ENCODE measurements around the gene CYP1B1.
"Not testable (repeated sequence)": the region's sequence is repeated elsewhere in the genome, so short reads cannot be mapped to it uniquely, and the experiment has no call there.

Gene CYP1B1

GRCh38 chr2:38090212-38090611 lies 14.3 kb upstream of the CYP1B1 start:
- not testable (repeated sequence) for H3K9me3 ChIP-seq (ENCODE audit: control insufficient read depth, insufficient read depth, low read length); H3K27ac ChIP-seq (ENCODE audit: low read length); H3K4me1 ChIP-seq (ENCODE audit: control insufficient read depth, insufficient read depth, low read length); H3K27me3 ChIP-seq (ENCODE audit: control insufficient read depth, insufficient read depth, low read length); H3K36me3 ChIP-seq (ENCODE audit: control insufficient read depth, insufficient read depth, low read length); DNase-seq (ENCODE audit: low read depth, low spot score); H3K4me3 ChIP-seq (ENCODE audit: low read length)
- WGBS (ENCODE audit: insufficient coverage, insufficient read length), result no CpG with 5 or more reads among the region's 6 CpGs

DNA sequence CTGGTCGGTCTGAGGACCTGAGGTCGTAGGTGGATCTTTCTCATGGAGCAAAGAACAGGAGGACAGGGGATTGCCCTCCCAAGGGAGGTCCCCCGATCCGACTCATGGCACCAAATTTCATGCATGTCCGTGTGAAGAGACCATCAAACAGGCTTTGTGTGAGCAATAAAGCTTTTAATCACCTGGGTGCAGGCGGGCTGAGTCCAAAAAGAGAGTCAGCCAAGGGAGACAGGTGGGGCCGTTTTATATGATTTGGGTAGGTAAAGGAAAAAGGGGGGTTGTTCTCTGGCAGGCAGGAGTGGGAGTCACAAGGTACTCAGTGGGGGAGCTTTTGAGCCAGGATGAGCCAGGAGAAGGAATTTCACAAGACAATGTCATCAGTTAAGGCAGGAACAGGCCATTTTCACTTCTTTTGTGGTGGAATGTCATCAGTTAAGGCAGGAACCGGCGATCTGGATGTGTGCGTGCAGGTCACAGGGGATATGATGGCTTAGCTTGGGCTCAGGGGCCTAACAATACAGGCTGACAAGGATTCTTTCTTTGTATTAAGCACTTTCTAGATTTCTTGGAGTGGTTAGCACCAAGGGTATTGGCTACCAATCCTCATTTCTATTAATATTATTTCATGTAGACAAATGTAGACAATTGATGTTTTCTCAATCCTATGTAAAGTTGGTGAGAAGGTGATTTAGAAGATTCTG lies 10.2 kb upstream of the CYP1B1 start:
- not testable (repeated sequence) for H3K36me3 ChIP-seq (ENCODE audit: control insufficient read depth, insufficient read depth, low read length); H3K27me3 ChIP-seq (ENCODE audit: control insufficient read depth, insufficient read depth, low read length); DNase-seq (ENCODE audit: low read depth, low spot score); H3K9me3 ChIP-seq (ENCODE audit: control insufficient read depth, insufficient read depth, low read length); H3K27ac ChIP-seq (ENCODE audit: low read length); H3K4me1 ChIP-seq (ENCODE audit: control insufficient read depth, insufficient read depth, low read length)
- WGBS (ENCODE audit: insufficient coverage, insufficient read length), result no CpG with 5 or more reads among the region's 10 CpGs
- peak overlapping the region; percentile 19; the same call in 1 of the 2 replicates for H3K4me3 ChIP-seq (ENCODE audit: low read length)

DNA sequence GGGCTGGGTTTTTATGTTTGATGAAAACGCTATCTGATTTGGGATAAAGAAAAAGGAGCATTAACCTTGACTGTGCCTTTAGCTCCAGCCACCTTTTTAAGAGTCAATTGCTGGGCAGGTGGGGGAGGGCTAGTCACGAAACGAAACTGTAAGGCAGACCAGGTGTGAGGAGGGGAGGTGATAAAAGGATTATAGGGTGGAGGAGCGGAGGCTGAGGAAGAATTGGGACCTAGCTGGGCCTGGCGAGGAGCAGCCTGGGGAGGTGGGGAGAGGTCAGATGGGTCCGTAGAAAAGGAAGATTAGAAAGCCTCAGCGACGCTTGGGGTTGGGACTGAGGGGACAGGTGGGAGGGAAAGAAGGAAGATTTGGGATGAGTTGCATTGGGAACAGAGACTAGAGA lies 8.6 kb upstream of the CYP1B1 start:
- not testable (repeated sequence) for H3K4me1 ChIP-seq (ENCODE audit: control insufficient read depth, insufficient read depth, low read length); DNase-seq (ENCODE audit: low read depth, low spot score); H3K9me3 ChIP-seq (ENCODE audit: control insufficient read depth, insufficient read depth, low read length); H3K36me3 ChIP-seq (ENCODE audit: control insufficient read depth, insufficient read depth, low read length); H3K27ac ChIP-seq (ENCODE audit: low read length); H3K27me3 ChIP-seq (ENCODE audit: control insufficient read depth, insufficient read depth, low read length)
- peak overlapping the region; percentile 5; the same call in 1 of the 2 replicates for H3K4me3 ChIP-seq (ENCODE audit: low read length)
- no CpG with 5 or more reads among the region's 8 CpGs for WGBS (ENCODE audit: insufficient coverage, insufficient read length)

GRCh38 chr2:38082727-38083126 lies 6.8 kb upstream of the CYP1B1 start:
- not testable (repeated sequence) for H3K4me1 ChIP-seq (ENCODE audit: control insufficient read depth, insufficient read depth, low read length); H3K36me3 ChIP-seq (ENCODE audit: control insufficient read depth, insufficient read depth, low read length); H3K27ac ChIP-seq (ENCODE audit: low read length); H3K27me3 ChIP-seq (ENCODE audit: control insufficient read depth, insufficient read depth, low read length); H3K4me3 ChIP-seq (ENCODE audit: low read length); DNase-seq (ENCODE audit: low read depth, low spot score); H3K9me3 ChIP-seq (ENCODE audit: control insufficient read depth, insufficient read depth, low read length)
- no CpG with 5 or more reads among the region's 9 CpGs for WGBS (ENCODE audit: insufficient coverage, insufficient read length)

- Histone ChIP-seq H3K4me3 (ENCODE audit: low read length) (no peak overlapping the region), H3K27ac (ENCODE audit: low read length) (no peak overlapping the region), H3K4me1 (ENCODE audit: control insufficient read depth, insufficient read depth, low read length) (peaks cover 10% of the 10 kb centered on the region; the same call in 1 of the 2 replicates), H3K27me3 (ENCODE audit: control insufficient read depth, insufficient read depth, low read length) (peaks cover 8% of the 10 kb centered on the region), H3K9me3 (ENCODE audit: control insufficient read depth, insufficient read depth, low read length) (no peaks in the 10 kb centered on the region), H3K36me3 (ENCODE audit: control insufficient read depth, insufficient read depth, low read length) (no peaks in the 10 kb centered on the region)
- no peak for DNase-seq (ENCODE audit: low read depth, low spot score)
- WGBS (ENCODE audit: insufficient coverage, insufficient read length), result no CpG with 5 or more reads among the region's 3 CpGs
These were observed 4.4 kb upstream of the CYP1B1 start for GRCh38 chr2:38080346-38080745.

DNA sequence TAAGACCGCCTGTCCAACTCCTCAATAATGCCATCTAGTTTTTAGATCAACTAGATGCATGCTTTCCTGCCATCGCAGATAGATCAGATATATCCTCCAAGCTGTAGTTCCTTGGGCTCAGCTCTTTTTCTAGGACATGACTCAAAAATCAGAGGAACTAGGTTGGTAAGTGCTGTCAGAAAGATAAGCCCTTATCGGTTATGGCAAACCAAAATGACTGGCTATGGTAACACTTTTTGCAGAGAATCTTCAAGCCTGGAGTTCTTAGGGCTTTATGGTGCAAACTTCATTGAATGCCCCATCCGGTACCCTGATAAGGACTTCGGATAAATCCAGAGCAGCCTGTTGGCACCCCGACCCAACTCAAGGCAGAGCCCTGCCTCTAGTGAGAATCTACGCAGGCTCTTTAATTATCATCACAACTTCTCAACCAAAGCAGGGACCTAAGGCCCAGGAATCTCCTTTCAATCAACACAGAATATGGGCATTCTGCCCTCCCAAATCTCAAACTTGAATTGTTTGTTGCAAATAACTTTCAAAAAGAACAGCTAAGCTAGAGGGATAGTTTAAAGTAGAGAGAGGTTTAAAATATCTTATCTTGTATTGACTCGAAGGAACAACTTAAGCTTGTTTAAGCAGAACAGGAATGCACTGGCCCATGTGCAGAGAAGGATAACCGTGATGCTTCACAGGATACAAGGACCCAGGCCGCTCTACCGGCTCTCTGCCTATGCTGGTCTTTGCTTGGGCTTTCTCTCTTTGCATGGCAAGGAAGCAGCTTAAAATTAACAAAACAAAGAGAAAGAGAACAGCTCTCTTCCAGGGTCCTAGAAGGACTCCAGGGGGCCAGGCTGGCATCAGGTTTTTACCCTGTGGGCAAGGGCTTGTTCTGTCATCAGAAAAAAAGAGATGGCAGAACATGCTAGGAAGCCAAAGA lies 3.4 kb upstream of the CYP1B1 start:
- peaks cover 17% of the 10 kb centered on the region for H3K27me3 ChIP-seq (ENCODE audit: control insufficient read depth, insufficient read depth, low read length)
- no peak for DNase-seq (ENCODE audit: low read depth, low spot score)
- WGBS (ENCODE audit: insufficient coverage, insufficient read length), result no CpG with 5 or more reads among the region's 11 CpGs
- no peak overlapping the region for H3K27ac ChIP-seq (ENCODE audit: low read length)
- no peak overlapping the region for H3K4me3 ChIP-seq (ENCODE audit: low read length)
- H3K4me1 ChIP-seq (ENCODE audit: control insufficient read depth, insufficient read depth, low read length), result peaks cover 19% of the 10 kb centered on the region
- peaks cover 3% of the 10 kb centered on the region; the same call in 1 of the 2 replicates for H3K36me3 ChIP-seq (ENCODE audit: control insufficient read depth, insufficient read depth, low read length)
- no peaks in the 10 kb centered on the region for H3K9me3 ChIP-seq (ENCODE audit: control insufficient read depth, insufficient read depth, low read length)

DNA sequence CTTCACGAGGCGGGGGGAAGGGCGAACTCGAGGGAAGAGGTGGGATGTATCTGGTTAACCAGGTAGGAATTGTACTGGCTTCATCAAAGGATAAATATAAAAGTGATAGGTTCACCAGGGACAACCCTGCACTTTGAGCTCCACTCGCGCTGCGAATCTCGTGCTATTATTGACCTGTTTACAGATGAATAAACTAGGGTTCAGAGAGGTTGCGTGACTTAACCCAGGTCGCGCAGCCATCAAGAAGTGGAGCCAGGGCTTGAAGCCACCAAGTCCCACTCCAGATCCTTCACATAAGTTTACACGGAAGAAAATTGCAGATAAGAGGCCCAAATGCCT lies 1.4 kb upstream of the CYP1B1 start:
- Histone ChIP-seq H3K27me3 (ENCODE audit: control insufficient read depth, insufficient read depth, low read length) (peaks cover 36% of the 10 kb centered on the region), H3K4me3 (ENCODE audit: low read length) (peak overlapping the region; percentile 41; the same call in 1 of the 2 replicates), H3K9me3 (ENCODE audit: control insufficient read depth, insufficient read depth, low read length) (no peaks in the 10 kb centered on the region), H3K36me3 (ENCODE audit: control insufficient read depth, insufficient read depth, low read length) (peaks cover 3% of the 10 kb centered on the region; the same call in 1 of the 2 replicates), H3K4me1 (ENCODE audit: control insufficient read depth, insufficient read depth, low read length) (peaks cover 19% of the 10 kb centered on the region), H3K27ac (ENCODE audit: low read length) (no peak overlapping the region)
- no CpG with 5 or more reads among the region's 12 CpGs for WGBS (ENCODE audit: insufficient coverage, insufficient read length)
- DNase-seq (ENCODE audit: low read depth, low spot score), result no peak

- H3K27me3 ChIP-seq (ENCODE audit: control insufficient read depth, insufficient read depth, low read length), result peaks cover 36% of the 10 kb centered on the region
- H3K4me3 ChIP-seq (ENCODE audit: low read length), result peak overlapping the region; percentile 41; the same call in 1 of the 2 replicates
- no peak for DNase-seq (ENCODE audit: low read depth, low spot score)
- peaks cover 19% of the 10 kb centered on the region for H3K4me1 ChIP-seq (ENCODE audit: control insufficient read depth, insufficient read depth, low read length)
- H3K9me3 ChIP-seq (ENCODE audit: control insufficient read depth, insufficient read depth, low read length), result no peaks in the 10 kb centered on the region
- WGBS (ENCODE audit: insufficient coverage, insufficient read length), result no CpG with 5 or more reads among the region's 76 CpGs
- H3K36me3 ChIP-seq (ENCODE audit: control insufficient read depth, insufficient read depth, low read length), result peaks cover 3% of the 10 kb centered on the region; the same call in 1 of the 2 replicates
- no peak overlapping the region for H3K27ac ChIP-seq (ENCODE audit: low read length)
These were observed 919 bp upstream of the CYP1B1 start for GRCh38 chr2:38076710-38077430.

- Histone ChIP-seq H3K27me3 (ENCODE audit: control insufficient read depth, insufficient read depth, low read length) (peaks cover 36% of the 10 kb centered on the region), H3K27ac (ENCODE audit: low read length) (no peak overlapping the region), H3K9me3 (ENCODE audit: control insufficient read depth, insufficient read depth, low read length) (no peaks in the 10 kb centered on the region), H3K4me1 (ENCODE audit: control insufficient read depth, insufficient read depth, low read length) (peaks cover 19% of the 10 kb centered on the region), H3K36me3 (ENCODE audit: control insufficient read depth, insufficient read depth, low read length) (peaks cover 3% of the 10 kb centered on the region; the same call in 1 of the 2 replicates), H3K4me3 (ENCODE audit: low read length) (peak overlapping the region; percentile 41; the same call in 1 of the 2 replicates)
- WGBS (ENCODE audit: insufficient coverage, insufficient read length), result no CpG with 5 or more reads among the region's 51 CpGs
- DNase-seq (ENCODE audit: low read depth, low spot score), result no peak
These were observed 280 bp upstream of the CYP1B1 start for GRCh38 chr2:38076152-38076709.

All from iPS DF 6.9 (cell line).